GM18909 (cell line): ENCODE data around the gene ZCCHC13.
"Not testable (repeated sequence)": the region's sequence is repeated elsewhere in the genome, so short reads cannot be mapped to it uniquely, and the experiment has no call there.

Experiments
- ATAC-seq: cut with Tn5 transposase; IDR thresholded peaks from one replicate; pipeline ENCODE4 v1.9.1; 2021; ENCODE audit warnings: mild to moderate bottlenecking; ENCODE audit not compliant: unreplicated experiment, poor library complexity

The ZCCHC13 gene

GRCh38 chrX:74304016-74304415 is at the start of gene ZCCHC13:
Gene ZCCHC13, plus strand, starts transcription at chrX:74304180. Its CDS starts 87 bp downstream, at chrX:74304267.
- no peak for ATAC-seq

DNA sequence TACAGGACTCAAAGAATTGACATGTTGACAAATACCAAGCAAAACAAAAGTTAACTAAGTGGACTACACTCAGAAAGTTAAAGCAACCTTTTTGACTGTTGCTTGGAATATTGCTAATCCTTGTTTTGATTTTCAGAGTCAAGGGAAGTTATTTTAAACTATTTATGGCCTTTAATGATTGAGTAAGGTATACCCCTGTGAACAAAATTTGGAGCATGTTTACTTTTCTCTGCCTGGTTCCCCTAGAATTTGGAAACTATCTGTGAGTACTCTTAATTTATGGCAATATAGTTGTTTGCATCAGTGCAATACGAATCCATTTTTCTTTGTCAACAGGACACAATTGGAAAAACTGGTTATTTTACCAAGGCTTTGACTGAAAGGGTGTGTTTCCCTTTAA is 45.9 kb upstream of the ZCCHC13 start:
- not testable (repeated sequence) for ATAC-seq

- no peak for ATAC-seq
Observed at GRCh38 chrX:74259885-74260491, 44.0 kb upstream of the ZCCHC13 start.

DNA sequence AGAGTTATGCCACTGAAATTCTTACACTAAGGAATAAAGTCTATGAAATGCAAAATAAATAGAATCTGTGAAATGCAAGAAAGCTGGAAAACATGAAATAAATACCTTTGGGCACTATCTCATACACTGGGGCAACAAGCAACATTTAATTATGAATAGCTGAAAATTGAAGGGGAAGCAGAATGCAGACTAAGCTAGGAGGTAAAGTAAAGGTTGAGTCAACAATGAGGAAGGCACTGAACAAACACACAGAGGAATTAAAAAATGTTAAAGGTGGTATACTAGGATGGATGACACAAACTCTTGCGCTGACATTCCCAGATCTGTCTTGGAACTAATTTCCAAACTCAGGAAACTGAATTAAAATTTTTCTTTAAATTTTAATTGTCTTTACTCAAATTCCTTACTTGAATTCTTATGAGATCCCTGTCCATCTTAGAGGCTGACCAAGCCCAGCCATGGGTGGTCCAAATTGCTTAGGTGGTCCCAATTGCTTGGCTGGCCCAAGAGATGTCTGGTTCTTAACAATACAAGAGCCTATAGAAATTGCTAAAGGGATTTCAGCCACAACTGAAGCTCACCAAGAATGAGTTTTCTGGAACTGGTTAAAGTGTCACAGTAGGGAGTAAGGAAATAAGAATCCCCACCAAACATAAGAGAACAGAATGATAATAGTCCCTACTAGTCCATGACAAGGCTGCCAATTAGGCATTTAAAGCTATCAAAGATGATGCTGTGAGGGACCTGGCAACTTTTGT is 41.3 kb upstream of the ZCCHC13 start:
- no peak for ATAC-seq

GRCh38 chrX:74270393-74270792 is 33.6 kb upstream of the ZCCHC13 start:
- ATAC-seq = no peak

GRCh38 chrX:74272230-74272629 is 31.8 kb upstream of the ZCCHC13 start:
- peak; percentile 57 for ATAC-seq

DNA sequence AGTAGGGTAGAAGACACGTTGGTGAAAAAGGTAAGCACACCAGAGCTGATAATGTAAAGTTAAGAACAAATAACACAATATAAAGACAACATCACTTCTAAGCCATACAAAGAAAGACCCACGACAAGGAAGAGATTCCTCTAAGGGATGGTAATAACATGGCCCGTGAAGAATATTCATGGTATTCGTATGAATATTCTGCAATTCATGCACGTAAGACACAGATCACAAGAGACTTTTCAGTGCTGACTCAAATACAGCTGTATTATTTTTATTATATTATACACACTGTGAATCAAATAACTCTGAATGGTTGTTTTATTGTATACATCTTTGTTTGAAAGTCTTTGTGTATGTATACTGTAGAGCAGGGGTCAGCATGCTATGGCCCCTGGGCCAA is 29.5 kb upstream of the ZCCHC13 start:
- no peak for ATAC-seq

- ATAC-seq = no peak
Observed at GRCh38 chrX:74277320-74277719, 26.7 kb upstream of the ZCCHC13 start.

DNA sequence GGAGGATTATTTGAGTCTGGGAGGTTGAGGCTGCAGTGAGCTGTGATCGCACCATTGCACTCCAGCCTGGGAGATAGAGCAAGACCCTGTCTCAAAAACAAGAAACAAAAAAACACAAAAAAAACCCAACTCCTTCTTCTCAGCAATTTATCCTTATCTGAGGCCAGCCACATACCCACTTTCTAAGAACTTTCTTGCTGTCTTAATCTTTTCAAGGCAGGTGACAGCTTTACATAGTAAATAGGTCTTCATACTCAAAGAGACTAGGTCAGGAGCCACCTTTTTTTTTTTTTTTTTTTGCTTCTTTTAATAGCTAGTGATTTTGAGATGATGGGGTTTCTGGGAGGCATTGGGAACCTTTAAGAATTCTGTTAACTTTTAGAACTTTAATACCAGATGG is 26.1 kb upstream of the ZCCHC13 start:
- ATAC-seq = no peak

GRCh38 chrX:74280759-74281158 is 23.2 kb upstream of the ZCCHC13 start:
- peak; percentile 66 for ATAC-seq

DNA sequence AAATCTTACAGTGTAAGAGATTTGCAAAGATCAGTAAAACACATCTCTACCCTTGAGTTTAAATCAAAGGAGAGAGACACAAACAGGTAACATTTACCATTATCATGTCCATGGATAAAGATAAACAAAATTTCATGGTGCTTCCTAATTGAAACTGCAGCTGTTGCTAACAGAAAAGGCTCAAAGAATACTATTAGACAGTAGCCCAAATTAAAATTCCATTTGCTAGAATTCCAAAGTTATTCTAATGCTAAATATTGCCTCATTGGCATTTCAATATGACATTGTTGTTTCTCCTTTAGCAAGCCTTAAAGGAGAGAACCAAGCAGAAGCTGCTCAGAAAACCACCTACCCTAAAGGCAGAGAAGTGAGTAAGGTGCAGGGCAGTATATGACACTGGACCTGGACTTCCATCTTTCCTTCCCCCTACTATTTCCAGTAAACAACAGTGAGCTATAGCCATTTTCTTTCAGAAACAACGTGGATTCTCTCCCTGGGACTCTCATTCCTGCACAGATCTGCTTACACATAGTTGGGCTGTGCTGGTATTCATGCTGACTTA is 19.5 kb upstream of the ZCCHC13 start:
- no peak for ATAC-seq

- ATAC-seq = no peak
Observed at GRCh38 chrX:74286950-74287740, 16.8 kb upstream of the ZCCHC13 start.

DNA sequence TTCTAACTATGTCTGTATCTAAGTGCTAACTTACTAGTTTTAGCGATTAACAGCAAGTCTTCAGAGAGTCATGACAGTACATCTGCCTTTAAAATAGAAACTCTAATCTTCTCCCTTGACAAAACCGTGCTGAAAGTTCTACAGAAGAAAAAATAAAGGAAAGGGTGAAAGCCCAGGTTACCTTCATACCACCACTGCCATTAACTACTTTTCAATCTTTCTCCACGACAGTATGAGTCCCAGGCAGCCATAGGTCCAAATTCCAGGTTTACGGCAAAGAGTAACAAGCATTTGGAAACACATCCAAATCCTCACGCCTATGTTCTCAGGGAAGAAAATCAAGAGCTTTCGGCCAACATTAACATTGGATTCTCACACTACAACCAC is 12.4 kb upstream of the ZCCHC13 start:
- no peak for ATAC-seq

DNA sequence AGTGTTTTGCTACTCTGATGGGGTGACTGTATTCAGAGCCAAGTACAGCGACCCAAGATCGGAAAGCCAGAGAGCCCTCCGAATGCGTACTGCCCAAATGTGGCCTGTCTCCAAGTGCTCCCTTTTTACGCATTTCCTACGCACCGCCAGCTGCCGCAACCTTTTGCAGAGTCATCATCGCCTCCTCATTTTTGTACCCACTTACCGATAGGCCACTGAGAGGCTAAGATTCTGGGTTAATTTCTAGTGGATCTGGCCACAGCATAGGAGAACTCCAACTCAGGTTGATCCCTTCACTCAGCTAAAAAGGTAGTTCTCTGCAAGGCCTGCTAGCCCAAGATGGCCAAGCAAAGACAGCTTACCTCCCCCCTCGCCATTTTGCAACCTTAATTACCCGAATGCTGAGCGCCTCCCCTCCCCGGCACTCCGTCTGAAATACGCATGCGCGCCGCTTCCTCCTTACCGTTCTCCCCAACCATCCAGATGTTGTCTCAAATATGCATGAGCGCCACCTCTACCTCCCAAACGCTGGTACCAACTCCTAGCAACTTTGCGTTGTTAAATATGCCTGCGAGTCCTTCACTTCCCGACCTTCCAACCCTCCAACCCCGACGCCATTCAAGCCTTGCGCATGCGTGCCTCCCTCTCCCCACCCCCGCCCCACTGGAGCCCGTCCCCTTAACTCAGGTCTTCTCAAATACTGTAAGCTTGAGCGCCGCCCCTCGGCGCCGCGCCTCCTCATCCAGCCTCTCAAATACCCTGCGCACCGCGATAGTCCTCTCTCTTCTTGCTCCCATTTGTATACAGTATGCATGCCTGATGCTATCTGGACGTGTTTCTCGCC is 11.8 kb upstream of the ZCCHC13 start:
- peak; percentile 90 for ATAC-seq

DNA sequence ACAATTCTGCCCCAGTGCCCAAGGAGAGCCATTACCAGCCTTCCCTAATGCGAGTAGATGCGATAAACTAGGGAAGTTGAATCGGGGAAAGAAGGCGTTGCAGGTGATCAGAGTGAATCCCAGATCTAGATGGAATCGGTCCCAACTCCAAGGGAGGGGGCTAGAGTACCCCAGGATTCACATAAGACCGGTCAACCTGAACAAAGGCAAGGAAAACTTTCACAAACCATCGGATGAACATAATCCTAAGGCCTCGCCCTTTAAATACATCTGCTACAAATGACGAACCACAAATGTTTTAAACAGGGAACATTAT is 11.2 kb upstream of the ZCCHC13 start:
- no peak for ATAC-seq

- peak; percentile 34 for ATAC-seq
Observed at GRCh38 chrX:74293343-74293946, 10.5 kb upstream of the ZCCHC13 start.

DNA sequence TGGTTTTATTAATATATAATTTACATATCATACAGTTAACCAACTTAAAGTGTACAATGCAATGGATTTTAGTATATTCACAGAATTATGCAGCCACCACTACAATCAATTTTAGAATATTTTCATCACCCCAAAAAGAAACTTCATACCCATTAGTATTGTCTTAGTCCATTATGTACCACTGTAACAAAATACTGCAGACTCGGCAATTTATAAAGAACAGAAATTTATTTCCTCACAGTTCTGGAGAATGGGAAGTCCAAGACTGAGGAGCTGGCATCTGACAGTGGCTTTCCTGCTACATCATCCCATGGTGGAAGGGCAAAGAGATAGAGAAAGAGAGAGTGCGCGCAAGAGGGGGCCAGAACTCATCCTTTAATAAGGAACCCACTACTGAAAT is 8.9 kb upstream of the ZCCHC13 start:
- ATAC-seq = no peak

DNA sequence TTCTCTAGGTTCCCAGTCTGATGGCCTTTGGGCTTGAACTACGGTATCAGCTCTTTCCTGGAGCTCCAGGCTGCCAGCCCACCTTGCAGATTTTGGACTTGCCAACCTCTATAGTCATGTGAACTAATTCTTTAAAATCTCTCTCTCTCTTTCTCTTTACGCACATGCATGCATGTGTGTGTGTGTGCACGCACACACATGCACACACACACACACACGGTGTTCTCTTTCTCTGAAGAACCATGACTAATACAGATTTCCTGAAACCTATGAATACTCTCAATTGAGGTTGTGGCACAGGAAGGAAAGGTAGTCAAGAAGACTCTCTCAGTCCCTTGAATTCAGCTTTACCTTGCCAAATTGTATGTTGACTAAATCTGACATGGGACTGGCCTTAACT is 6.2 kb upstream of the ZCCHC13 start:
- no peak for ATAC-seq

DNA sequence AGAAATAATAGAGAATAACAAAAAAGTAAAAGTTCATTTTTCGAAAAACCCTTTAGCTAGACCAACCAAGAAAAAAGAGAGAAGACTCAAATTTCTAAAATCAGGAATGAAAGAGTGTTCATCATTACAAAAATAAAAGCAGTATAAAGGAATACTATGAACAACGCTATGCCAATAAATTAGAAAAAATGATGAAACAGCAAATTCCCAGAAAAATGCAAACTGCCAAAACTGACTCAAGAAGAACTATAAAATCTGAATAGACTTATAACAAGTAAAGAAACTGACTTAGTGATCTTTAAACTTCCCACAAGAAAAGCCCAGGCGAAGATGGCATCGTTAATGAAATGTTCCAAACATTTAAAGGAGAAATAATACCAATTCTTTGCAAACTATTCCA is 3.1 kb upstream of the ZCCHC13 start:
- no peak for ATAC-seq

DNA sequence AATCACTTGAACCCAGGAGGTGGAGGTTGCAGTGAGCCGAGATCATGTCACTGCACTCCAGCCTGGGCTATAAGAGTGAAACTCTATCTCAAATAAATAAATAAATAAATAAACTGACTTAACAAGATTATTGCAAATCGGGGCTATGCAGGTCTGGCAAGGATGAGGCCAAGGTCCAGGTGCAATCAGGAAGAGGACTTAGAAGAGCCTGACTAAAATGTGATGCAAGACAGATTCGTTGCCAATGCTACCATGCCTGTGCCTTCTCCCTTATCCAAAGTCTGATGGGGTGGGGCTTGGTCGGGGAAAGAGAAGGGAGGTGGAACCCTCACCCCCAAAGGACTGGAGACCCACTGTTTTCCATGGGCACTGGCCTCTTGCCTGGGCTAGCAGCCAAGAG is 14.7 kb downstream of the ZCCHC13 start:
- no peak for ATAC-seq
